ENCODE results near the gene SDR42E2.
"Not testable (repeated sequence)": the region's sequence is repeated elsewhere in the genome, so short reads cannot be mapped to it uniquely, and the experiment has no call there.

DNA sequence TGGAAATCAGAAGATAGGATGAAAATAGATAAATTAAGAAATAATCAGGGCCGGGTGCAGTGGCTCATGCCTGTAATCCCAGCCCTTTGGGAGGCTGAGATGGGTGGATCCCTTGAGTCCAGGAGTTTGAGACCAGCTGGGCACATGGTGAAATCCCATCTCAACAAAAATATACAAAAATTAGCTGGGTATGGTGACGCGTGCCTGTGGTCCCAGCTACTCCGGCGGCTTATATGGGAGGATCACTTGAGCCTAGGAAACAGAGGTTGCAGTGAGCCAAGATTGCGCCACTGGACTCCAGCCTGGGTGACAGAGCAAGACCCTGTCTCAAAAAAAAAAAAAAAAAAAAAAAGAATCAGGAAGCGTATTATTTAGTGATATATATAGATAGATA is 54.5 kb downstream of the SDR42E2 start:
- TF ChIP-seq, protein P1, sequence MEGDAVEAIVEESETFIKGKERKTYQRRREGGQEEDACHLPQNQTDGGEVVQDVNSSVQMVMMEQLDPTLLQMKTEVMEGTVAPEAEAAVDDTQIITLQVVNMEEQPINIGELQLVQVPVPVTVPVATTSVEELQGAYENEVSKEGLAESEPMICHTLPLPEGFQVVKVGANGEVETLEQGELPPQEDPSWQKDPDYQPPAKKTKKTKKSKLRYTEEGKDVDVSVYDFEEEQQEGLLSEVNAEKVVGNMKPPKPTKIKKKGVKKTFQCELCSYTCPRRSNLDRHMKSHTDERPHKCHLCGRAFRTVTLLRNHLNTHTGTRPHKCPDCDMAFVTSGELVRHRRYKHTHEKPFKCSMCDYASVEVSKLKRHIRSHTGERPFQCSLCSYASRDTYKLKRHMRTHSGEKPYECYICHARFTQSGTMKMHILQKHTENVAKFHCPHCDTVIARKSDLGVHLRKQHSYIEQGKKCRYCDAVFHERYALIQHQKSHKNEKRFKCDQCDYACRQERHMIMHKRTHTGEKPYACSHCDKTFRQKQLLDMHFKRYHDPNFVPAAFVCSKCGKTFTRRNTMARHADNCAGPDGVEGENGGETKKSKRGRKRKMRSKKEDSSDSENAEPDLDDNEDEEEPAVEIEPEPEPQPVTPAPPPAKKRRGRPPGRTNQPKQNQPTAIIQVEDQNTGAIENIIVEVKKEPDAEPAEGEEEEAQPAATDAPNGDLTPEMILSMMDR (IDR thresholded peaks at IDR 0.05) = not testable (repeated sequence)
- not testable (repeated sequence) for TF ChIP-seq POLR2AphosphoS5 (IDR thresholded peaks at IDR 0.05; ENCODE audit: low read depth, low read length)
- TF ChIP-seq, protein P2, sequence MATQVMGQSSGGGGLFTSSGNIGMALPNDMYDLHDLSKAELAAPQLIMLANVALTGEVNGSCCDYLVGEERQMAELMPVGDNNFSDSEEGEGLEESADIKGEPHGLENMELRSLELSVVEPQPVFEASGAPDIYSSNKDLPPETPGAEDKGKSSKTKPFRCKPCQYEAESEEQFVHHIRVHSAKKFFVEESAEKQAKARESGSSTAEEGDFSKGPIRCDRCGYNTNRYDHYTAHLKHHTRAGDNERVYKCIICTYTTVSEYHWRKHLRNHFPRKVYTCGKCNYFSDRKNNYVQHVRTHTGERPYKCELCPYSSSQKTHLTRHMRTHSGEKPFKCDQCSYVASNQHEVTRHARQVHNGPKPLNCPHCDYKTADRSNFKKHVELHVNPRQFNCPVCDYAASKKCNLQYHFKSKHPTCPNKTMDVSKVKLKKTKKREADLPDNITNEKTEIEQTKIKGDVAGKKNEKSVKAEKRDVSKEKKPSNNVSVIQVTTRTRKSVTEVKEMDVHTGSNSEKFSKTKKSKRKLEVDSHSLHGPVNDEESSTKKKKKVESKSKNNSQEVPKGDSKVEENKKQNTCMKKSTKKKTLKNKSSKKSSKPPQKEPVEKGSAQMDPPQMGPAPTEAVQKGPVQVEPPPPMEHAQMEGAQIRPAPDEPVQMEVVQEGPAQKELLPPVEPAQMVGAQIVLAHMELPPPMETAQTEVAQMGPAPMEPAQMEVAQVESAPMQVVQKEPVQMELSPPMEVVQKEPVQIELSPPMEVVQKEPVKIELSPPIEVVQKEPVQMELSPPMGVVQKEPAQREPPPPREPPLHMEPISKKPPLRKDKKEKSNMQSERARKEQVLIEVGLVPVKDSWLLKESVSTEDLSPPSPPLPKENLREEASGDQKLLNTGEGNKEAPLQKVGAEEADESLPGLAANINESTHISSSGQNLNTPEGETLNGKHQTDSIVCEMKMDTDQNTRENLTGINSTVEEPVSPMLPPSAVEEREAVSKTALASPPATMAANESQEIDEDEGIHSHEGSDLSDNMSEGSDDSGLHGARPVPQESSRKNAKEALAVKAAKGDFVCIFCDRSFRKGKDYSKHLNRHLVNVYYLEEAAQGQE (IDR thresholded peaks at IDR 0.05; ENCODE audit: insufficient read depth in 1 of 2, low read depth in 2 of 2, low read length in 1 of 2) = not testable (repeated sequence)
